DMS 273 treated with DMSO at 0.1 percent for 48 hours (cell line): ENCODE data around the gene DUS3L.
A peak's percentile ranks its signal among the peaks of the same experiment; 100 is the strongest.

ENCODE experiments used
- DNase-seq: peaks from one replicate; lab custom pipeline; 2025; lab: John Stamatoyannopoulos, UW

Gene DUS3L

GRCh38 chr19:5790559-5791520 is at the start of gene DUS3L:
Gene DUS3L, minus strand, starts transcription at chr19:5791163. Its CDS starts 22 bp downstream, at chr19:5791141.
- DNase-seq, result peak; percentile 95

DNA sequence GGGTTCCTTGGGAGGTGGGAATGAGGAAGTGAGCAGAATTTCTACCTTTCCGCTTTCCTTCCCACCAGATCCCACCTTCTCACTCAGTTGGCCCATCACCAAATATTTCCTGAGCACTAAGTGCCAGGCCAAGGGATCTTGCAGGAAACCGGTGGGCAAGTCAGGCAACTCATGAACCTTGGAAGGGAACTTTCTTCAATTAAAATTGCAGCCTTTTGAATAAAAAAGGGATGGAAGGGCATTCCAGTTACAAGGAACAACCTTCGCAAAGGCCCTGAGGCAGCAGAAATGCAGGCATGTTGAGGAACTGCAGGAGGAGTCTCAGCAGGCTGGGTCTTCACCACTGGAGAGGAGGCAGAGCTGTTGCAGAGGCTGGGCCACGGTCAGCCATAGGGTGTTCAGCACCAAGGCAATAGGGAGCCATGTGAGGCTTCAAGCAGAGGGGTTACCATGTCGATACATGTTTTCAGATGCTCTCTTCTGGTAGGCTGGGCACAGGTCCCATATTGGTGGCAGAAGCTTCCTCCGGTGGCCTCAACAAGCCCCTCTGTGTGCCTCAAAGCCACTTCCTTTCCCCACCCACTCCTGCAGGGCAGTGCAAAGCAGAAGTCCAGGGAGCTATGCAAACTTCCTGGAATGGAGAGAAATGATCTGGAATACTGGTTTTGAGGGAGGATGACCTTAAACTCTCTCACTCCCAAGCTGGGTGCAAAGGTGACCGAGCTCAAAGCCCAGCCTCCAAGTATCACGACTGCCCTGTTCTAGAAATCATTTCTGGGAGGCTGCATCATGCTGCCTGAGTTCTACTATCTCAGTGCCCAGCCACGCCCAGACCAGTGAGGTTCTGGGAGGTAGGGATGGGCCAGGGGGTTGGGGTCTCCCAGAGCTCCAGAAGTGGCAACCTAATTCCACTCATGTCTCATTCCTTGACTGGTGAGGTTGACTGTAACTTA is 48.4 kb upstream of the DUS3L start, which contains the start of gene FUT6:
Gene FUT6 (minus strand): TSS at position 638 of the 953 bp plus-strand sequence. CDS start 7,135 bp downstream, outside the sequence.
- DNase-seq, result no peak

DNA sequence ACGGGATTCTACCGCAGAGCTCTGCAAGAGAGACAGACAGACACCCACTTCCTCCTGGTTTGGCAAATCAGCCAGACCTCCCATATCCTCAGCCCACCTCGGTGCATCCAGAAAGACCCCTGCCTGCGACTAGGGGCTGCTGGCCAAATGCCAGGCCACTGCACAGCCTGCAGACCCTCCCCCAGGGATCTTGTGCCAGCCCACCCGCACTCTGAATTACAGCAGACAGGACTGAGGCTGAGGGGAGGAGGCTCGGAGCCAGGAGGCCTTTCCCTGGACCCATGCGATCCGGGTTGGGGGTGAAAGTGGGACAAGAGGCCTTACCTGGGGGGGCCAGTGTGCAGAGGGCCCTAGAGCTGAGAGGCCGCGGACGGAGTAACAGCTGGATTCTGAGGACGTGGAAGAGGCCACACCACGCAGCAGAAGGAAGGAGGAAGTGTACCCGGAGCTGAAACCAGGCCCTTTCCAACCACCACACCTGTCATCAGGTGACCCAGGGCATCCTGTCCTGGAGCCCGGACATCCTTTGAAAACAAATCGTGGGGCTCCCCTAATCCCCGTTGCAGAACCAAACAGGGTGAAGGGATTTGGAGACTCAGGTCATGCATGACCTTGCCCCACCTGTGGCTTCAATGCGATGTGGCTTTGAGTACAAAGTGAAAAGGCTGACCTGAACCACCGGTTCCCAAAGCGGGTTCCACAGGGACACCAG is 47.5 kb upstream of the DUS3L start:
- DNase-seq, result no peak

DNA sequence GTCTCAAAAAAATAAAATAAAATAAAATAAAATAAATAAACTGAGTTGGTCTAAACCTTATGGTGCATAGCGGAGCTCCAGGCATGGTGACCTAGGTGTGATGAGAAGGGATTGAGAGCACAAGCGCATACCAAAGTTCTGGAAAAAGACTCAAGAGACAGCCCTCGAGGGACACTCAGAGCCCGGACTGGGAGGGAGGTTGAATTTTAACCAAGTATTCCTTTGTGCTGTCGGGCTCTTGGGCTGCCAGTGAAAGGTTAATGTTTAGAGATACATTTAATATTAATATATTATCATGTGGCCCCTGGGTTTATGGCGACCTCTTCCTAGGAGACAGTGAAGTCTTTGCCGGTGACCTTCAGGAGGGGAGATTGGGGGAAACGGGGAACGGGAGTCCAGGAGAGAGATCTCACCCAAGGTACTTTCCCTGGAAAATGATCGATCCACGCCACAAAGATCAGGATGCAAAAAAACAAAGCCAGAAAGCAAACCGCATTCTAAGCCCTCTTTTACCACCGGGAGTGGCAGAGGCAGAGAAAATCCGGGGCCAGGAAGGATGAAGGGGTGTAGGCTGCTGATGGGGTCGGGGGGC is 46.9 kb upstream of the DUS3L start:
- DNase-seq, result no peak

DNA sequence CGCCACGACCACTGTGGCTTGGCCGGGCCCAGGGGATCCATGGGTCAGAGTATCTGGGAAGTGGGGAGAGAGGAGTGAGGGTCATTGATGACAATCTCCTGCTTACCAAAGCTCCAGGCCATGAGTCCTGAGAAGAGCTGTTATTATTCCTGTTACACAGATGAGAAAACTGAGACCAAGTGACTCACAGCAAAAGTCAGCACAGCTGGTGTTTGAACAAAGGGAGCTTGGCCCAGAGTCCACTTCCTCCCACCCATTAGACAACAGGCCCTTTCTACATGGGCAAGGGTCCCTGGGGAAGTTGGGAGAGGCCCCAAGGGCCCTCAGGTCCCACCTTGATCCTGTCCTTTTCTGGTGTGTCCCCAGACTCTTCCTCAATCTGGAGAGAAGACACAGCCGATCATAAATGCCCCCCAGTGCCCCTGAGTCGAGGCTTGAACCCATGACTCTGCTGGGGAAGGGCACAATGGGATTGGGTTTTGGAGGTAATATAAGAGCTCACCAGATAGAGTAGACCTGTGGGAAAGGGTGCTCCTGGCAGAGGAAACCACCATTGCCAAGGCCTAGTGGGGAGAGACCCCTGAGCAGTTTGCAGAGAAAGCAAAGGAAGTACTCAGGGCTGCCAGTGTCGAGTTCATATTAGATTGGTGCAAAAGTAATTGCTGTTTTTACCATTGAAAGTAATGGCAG is 41.7 kb upstream of the DUS3L start:
- DNase-seq, result no peak

DNA sequence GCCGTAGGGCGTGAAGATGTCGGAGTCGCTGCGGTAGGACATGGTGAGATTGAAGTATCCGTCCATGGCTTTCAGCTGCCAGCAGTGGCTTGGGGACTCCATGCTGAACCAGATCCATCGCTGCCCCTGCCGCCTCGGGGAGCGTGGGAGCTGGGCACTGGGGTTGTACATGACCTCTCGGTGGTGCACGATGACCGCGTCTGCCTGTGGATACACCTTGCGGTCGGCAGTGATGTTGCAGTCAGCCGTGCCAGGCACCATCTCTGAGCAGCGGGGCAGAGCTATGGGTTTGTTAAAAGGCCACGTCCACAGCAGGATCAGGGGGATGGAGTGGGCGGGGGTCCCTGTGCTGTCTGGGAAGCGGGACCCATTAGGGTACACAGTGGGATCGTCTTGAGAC is 41.1 kb upstream of the DUS3L start:
- DNase-seq, result no peak

- no peak for DNase-seq
Measured at GRCh38 chr19:5831159-5831558, 40.2 kb upstream of the DUS3L start.

DNA sequence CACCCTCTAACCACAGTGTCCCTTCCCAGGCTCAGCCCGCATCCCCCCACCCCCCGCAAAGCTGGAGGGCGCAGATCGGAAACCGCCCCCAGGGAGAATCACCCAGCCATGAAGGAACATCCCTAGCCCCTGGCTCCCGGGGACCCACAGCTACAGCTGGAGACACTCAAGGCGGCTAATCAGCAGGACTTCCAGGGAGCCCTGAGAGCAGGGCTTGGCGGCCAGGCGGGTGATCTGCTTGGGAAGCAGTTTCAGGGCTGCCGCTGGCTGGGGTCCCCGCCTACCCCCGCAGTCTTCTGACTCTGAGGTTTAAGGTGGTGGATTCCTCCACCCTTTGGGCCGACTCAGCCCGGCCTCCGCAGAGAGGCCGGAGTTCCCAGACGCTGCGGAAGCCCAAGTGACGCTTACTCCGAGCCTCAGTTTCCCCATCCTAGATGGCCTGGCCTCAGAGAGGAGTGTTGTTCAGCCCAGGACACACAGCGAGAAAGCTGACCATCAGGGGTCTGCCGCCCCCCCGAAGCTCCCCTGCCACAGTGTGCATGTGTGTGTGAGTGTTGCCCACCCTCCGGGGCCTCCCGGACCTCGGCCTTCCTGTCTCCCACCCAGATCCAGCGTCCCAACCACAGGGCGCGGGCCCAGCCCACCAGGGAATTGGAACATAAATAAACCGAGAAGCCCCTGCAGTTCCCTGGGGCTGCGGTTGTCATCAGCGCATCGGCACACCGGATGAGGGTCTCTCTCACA is 38.8 kb upstream of the DUS3L start:
- DNase-seq, result no peak

DNA sequence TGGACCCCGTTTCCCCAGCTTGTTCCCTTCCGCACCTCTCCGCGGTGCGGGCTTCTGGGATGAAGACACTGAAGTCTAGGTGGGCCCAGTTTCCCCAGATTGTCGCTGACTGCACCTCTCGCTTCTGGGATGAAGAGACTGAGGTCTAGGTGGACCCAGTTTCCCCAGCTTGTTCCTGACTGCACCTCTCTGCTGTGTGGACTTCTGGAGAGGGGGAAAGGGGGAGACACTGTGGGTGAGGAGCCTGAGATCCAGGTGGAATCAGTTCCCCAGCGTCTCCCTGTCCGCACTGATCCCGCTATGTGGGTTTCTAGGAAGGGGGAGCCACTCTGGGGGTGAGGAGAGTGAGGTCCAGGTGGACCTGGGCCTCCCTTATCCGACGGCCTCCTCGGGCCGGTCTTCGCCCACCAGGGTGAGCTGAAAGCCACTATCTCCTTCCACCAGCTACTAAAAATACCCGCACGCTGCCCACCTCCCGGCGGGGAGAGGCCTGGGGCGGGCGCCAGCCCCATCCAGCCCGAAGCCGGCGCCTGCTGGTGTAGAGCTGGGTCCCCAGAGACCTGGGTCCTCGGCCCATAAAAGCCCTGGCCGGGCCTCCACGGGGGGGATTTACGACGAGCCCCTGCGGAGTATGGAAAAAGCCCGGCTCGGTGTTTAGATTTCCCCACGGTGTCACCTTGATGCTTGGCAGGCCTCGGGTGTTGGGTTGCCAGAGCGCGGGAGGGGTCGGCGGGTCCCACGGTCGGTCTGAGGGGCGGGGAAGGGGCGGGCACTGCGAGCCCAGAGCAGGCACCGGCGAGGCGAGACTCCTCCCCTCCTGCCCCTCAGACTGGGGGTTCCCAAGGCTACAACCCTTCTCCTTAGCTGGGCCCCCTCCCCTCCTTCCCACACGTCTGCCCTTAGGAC is 38.0 kb upstream of the DUS3L start:
- DNase-seq, result peak; percentile 24

- peak; percentile 75 for DNase-seq
Measured at GRCh38 chr19:5827891-5828660, 37.1 kb upstream of the DUS3L start.

- DNase-seq, result no peak
Measured at GRCh38 chr19:5827342-5827890, 36.5 kb upstream of the DUS3L start.

- peak; percentile 57 for DNase-seq
Measured at GRCh38 chr19:5826531-5827341, 35.8 kb upstream of the DUS3L start.

DNA sequence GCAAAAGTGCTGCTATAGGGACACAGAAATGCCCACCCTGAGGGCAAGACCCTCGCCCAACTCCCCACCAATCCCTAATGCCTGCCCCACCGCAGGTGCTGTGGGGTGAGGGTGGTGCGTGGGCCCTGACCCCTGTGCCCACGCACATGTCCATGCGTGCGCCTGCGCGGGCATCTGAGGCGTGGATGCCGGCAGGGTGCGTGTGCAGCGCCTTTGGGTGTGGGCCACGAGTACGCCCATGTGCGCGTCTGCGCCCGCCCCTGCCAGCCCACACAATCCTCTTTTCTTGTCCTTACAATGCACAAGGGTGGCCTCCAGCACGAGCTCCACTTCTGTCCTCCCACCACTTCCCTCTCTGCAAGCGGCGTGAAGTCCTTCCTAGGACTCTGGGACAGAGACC is 34.2 kb upstream of the DUS3L start:
- no peak for DNase-seq

DNA sequence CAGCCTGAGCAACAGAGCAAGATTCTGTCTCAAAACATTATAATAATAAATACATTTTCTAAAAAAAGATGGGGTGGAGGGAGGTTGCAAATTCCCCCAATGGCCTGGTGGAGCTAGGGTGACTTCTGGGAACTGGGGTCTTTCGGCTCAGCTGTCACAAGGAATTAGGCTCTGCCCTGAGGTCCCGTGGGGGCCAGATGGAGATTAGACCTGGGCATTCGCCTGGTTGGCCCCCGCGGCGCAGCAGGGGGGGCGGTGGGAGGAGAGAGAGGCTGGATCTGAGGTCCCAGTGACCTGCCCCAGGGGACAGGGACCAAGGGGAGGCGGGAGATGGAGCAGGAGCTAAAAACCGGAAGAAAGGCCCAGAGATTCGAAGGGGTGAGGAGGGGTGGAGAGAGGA is 33.8 kb upstream of the DUS3L start:
- no peak for DNase-seq

DNA sequence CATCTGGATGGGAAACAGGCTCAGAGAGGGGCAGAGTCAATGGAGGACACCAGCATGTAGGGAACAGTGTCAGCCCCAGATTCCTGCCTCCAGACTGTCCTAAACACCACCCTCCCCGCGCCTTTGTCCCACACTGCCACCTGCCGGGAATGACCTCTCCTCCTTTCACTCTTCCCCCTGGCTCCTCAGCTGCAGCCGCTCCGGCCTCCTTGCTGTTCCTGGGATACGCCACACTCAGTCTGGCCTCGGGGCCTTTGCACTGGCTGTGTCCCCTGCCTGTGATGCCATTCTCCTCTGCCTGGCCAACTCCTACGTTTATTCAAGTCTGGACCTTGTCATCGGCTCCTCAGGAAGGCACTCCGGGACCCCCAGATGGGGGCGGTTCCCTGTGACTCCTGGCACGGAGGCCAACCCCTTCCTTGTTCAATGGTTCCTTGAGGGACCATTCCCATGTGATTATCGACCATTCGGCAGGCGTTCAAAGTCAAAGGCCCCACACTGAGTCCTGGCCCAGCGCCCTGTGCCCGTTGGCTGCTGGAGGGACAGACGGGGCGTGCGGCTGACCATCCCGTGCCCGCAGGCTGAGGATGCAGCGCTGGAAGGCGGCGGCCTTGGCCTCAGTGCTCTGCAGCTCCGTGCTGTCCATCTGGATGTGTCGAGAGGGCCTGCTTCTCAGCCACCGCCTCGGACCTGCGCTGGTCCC is 32.8 kb upstream of the DUS3L start:
- DNase-seq, result no peak

GRCh38 chr19:5822181-5822844 is 31.4 kb upstream of the DUS3L start:
- no peak for DNase-seq
